Pulmonary artery endothelial cell (primary cell): ENCODE results near the gene OR10K1. TPM values are rescaled to one million over a fixed set of nuclear protein-coding genes. Genes with fewer than 3 reads are reported as not detected.

ENCODE experiments used
- total RNA-seq: library from RNA; depleted of rRNA; stranded (reverse); fragments of >200 nt; gene quantifications from 2 replicates; pipeline ENCODE4 v1.2.3, GENCODE V29; 2014

Gene OR10K1
- total RNA-seq, 1 donor from 2014 or later, result not detected

Other genes with a start within 250 kb of the OR10K1 start
- gene CD1A, start 207.4 kb upstream of the OR10K1 start, total RNA-seq, result not detected in 2 replicates
- gene CD1C, start 171.9 kb upstream of the OR10K1 start, total RNA-seq, result not detected in 2 replicates
- gene CD1B, start 130.3 kb upstream of the OR10K1 start, total RNA-seq, result not detected in 2 replicates
- not detected in 2 replicates for gene CD1E, start 107.9 kb upstream of the OR10K1 start, total RNA-seq
- not detected in 2 replicates for gene OR10T2, start 62.4 kb upstream of the OR10K1 start, total RNA-seq
- not detected in 2 replicates for gene OR10K2, start 35.6 kb upstream of the OR10K1 start, total RNA-seq
- gene OR10R2, start 10.4 kb downstream of the OR10K1 start, total RNA-seq, result not detected in 2 replicates
- gene OR6Y1, start 92.6 kb downstream of the OR10K1 start, total RNA-seq, result not detected in 2 replicates
- gene OR6P1, start 108.7 kb downstream of the OR10K1 start, total RNA-seq, result not detected in 2 replicates
- gene OR10X1, start 118.1 kb downstream of the OR10K1 start, total RNA-seq, result not detected in 2 replicates
- not detected in 2 replicates for gene OR10Z1, start 143.4 kb downstream of the OR10K1 start, total RNA-seq
- 0.13 and 0.14 TPM in 2 replicates for gene SPTA1, start 224.9 kb downstream of the OR10K1 start, total RNA-seq
- gene OR6K2, start 238.8 kb downstream of the OR10K1 start, total RNA-seq, result not detected in 2 replicates